ENCODE results near the gene SLAMF7.

GRCh38 chr1:160773093-160773492, 34.0 kb downstream of the SLAMF7 start:
- TF ChIP-seq CTCF (IDR thresholded peaks at IDR 0.05) (no peak), POLR2A (IDR thresholded peaks at IDR 0.05) (no peak)
